Frontal cortex (tissue), 4 donors: ENCODE results near the gene INTS15. TPM values are rescaled to one million over a fixed set of nuclear protein-coding genes. Genes with fewer than 3 reads are reported as not detected.

ENCODE experiments used
- DNase-seq, 2 donors: peaks; one replicate each; pipeline ENCODE4 v3.0.0; 2012; ENCODE audit warnings: low spot score in 2 of 2
- FAIRE-seq: peaks from 2 replicates; lab custom pipeline; 2012; peaks lifted over from hg19 to GRCh38; lab: Jason Lieb, UNC
- total RNA-seq: library from RNA; depleted of rRNA; stranded (reverse); fragments of >200 nt; gene quantifications from one replicate; pipeline ENCODE4 v1.2.3, GENCODE V29; 2014
- donor health status: control.
- donor health status: control.
- donor health status: control.

INTS15 gene
- total RNA-seq, 1 donor from 2014 or later: 22.4 TPM

GRCh38 chr7:6653071-6654003 is 63.5 kb downstream of the INTS15 start:
- DNase-seq (peak; percentile 25 to 26), FAIRE-seq (no peak)

- DNase-seq: peak in 1 of 2 donors; percentile 12
- FAIRE-seq: no peak
Observed at GRCh38 chr7:6654113-6654841, 64.5 kb downstream of the INTS15 start.

GRCh38 chr7:6654842-6655610 is 65.2 kb downstream of the INTS15 start:
- FAIRE-seq (no peak), DNase-seq (peak; percentile 12 to 38)

- FAIRE-seq (no peak), DNase-seq (peak; percentile 13 to 22)
Observed at GRCh38 chr7:6655636-6656385, 66.0 kb downstream of the INTS15 start.

DNA sequence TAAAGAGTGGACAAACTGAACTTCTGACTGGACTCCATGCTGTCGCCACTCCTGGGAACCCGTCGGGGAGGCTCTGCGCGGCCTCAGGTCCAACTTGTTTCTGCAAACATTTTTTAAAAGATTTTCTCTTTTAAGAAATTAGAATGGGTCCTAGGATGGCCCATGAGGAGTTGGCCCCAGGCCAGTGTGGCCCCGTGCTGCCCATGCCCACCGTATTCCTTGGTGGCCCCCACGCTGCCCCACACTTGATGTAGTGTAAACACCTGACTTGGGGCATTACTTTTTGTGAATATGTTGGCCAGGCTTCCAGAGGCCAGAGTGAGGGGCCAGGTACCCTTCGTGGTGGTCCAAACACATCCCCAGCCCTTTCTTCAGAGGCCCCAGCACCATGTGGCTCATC is 66.6 kb downstream of the INTS15 start:
- DNase-seq (no peak), FAIRE-seq (no peak)

Other genes with a start within 250 kb of the INTS15 start
- 47.7 TPM for gene FAM220A, start 241.1 kb upstream of the INTS15 start, total RNA-seq
- 41.2 TPM for gene RAC1, start 215.5 kb upstream of the INTS15 start, total RNA-seq
- gene DAGLB, start 142.1 kb upstream of the INTS15 start, total RNA-seq: 25.7 TPM
- 77.9 TPM for gene KDELR2, start 105.9 kb upstream of the INTS15 start, total RNA-seq
- 0.41 TPM for gene GRID2IP, start 38.6 kb upstream of the INTS15 start, total RNA-seq
- 52.2 TPM for gene ZDHHC4, start 12.6 kb upstream of the INTS15 start, total RNA-seq
- 23.6 TPM for gene ZNF853, start 25.6 kb downstream of the INTS15 start, total RNA-seq
- gene ZNF316, start 47.3 kb downstream of the INTS15 start, total RNA-seq: 15.5 TPM
- 28.1 TPM for gene ZNF12, start 116.9 kb downstream of the INTS15 start, total RNA-seq
- gene RSPH10B2, start 164.1 kb downstream of the INTS15 start, total RNA-seq: 1.2 TPM
- gene CCZ1B, start 236.3 kb downstream of the INTS15 start, total RNA-seq: 117 TPM